Hepatocyte (in vitro differentiated cells): ENCODE data around the gene NRL. TPM values are rescaled to one million over a fixed set of nuclear protein-coding genes. Genes with fewer than 3 reads are reported as not detected.

Experiments
- DNase-seq: peaks from one replicate; pipeline ENCODE4 v3.0.0-alpha.2; 2016; ENCODE audit warnings: low spot score
- H2AFZ ChIP-seq: fragments of 200-600 bp; sonication (generic); 2 replicates; pipeline ENCODE4 v1.6.0; 2016; ENCODE audit warnings: antibody characterized with exemption, mild to moderate bottlenecking
- H3K27ac ChIP-seq: fragments of 200-600 bp; sonication (generic); 2 replicates; pipeline ENCODE4 v1.5.1; 2016; ENCODE audit warnings: mild to moderate bottlenecking
- H3K27me3 ChIP-seq: fragments of 200-600 bp; sonication (generic); 2 replicates; pipeline ENCODE4 v1.6.1; 2016
- H3K36me3 ChIP-seq: fragments of 200-600 bp; sonication (generic); replicated peaks from 2 replicates; pipeline ENCODE4 v1.5.1; 2016; ENCODE audit warnings: low read depth; ENCODE audit not compliant: insufficient read depth
- H3K4me1 ChIP-seq: fragments of 200-600 bp; sonication (generic); 2 replicates; pipeline ENCODE4 v1.5.1; 2016; ENCODE audit warnings: mild to moderate bottlenecking, moderate library complexity; ENCODE audit not compliant: insufficient read depth
- H3K4me2 ChIP-seq: fragments of 200-600 bp; sonication (generic); 2 replicates; pipeline ENCODE4 v1.6.0; 2016
- H3K4me3 ChIP-seq: fragments of 200-600 bp; sonication (generic); 2 replicates; pipeline ENCODE4 v1.5.1; 2016; ENCODE audit warnings: mild to moderate bottlenecking
- H3K79me2 ChIP-seq: fragments of 200-600 bp; sonication (generic); 2 replicates; pipeline ENCODE4 v1.6.0; 2017; ENCODE audit warnings: mild to moderate bottlenecking
- H3K9me2 ChIP-seq: fragments of 200-600 bp; sonication (generic); replicated peaks from 2 replicates; pipeline ENCODE4 v1.6.0; 2017; ENCODE audit warnings: mild to moderate bottlenecking; ENCODE audit not compliant: insufficient read depth
- H3K9me3 ChIP-seq: fragments of 200-600 bp; sonication (generic); 2 replicates; pipeline ENCODE4 v1.5.1; 2016; ENCODE audit warnings: low read depth, mild to moderate bottlenecking
- H4K20me1 ChIP-seq: fragments of 200-600 bp; sonication (generic); 2 replicates; pipeline ENCODE4 v1.6.0; 2016; ENCODE audit warnings: mild to moderate bottlenecking; ENCODE audit not compliant: insufficient read depth, poor library complexity, severe bottlenecking
- CTCF ChIP-seq: fragments of 200-600 bp; sonication (generic); IDR thresholded peaks from 2 replicates; pipeline ENCODE4 v1.5.1; 2016; ENCODE audit warnings: antibody characterized with exemption, mild to moderate bottlenecking; ENCODE audit not compliant: poor library complexity
- EZH2 ChIP-seq: fragments of 200-600 bp; sonication (generic); IDR thresholded peaks from 2 replicates; pipeline ENCODE4 v1.6.1; 2016; ENCODE audit warnings: antibody characterized with exemption, mild to moderate bottlenecking, borderline replicate concordance
- EZH2phosphoT487 ChIP-seq: fragments of 200-600 bp; sonication (generic); IDR thresholded peaks from one replicate; pipeline ENCODE4 v1.6.1; 2018; ENCODE audit warnings: antibody characterized with exemption, mild to moderate bottlenecking, low read depth, moderate library complexity; ENCODE audit not compliant: unreplicated experiment, severe bottlenecking
- WGBS: methylation state at CpG from one replicate; pipeline ENCODE4 v1.1.6; 2016; ENCODE audit warnings: low lambda C conversion rate; ENCODE audit errors: missing lambda C conversion rate; 5-methylcytosine and 5-hydroxymethylcytosine counted together
- polyA plus RNA-seq: library from polyadenylated mRNA; unstranded; fragments of >200 nt; fragmentation: Nextera tagmentation; extraction: Ambion mirVana; gene quantifications from 2 replicates; pipeline ENCODE4 v1.2.1, GENCODE V29; 2016
- total RNA-seq: library from RNA; depleted of rRNA; stranded (reverse); fragments of >200 nt; gene quantifications from 2 replicates; pipeline ENCODE4 v1.2.3, GENCODE V29; 2014

Gene NRL
- total and polyA plus RNA-seq, 2 experiments from 2014 or later = 1.2 to 2.4 TPM

GRCh38 chr14:24060984-24061913 is 53.5 kb downstream of the NRL start:
- no peaks in the 10 kb centered on the region for H3K4me1 ChIP-seq
- H3K36me3 ChIP-seq = no peaks in the 10 kb centered on the region
- H3K27ac ChIP-seq = no peak overlapping the region
- no peaks in the 10 kb centered on the region for H3K9me3 ChIP-seq
- no peak for DNase-seq
- no peak overlapping the region for H3K4me3 ChIP-seq
- H2AFZ ChIP-seq = no peak overlapping the region
- no peaks in the 10 kb centered on the region for H3K9me2 ChIP-seq
- no peak for TF ChIP-seq EZH2phosphoT487
- TF ChIP-seq EZH2 = no peak
- no peak for TF ChIP-seq CTCF
- H4K20me1 ChIP-seq = no peaks in the 10 kb centered on the region
- whole genome bisulfite sequencing = 96% methylated on average over 7 of the region's 7 CpGs
- no peak overlapping the region for H3K4me2 ChIP-seq
- H3K27me3 ChIP-seq = no peaks in the 10 kb centered on the region
- no peaks in the 10 kb centered on the region for H3K79me2 ChIP-seq

GRCh38 chr14:24060443-24060842 is 54.3 kb downstream of the NRL start:
- no peaks in the 10 kb centered on the region for H3K36me3 ChIP-seq
- no peak for DNase-seq
- TF ChIP-seq EZH2 (no peak), EZH2phosphoT487 (no peak), CTCF (no peak)
- no peaks in the 10 kb centered on the region for H3K27me3 ChIP-seq
- no peak overlapping the region for H3K27ac ChIP-seq
- no peak overlapping the region for H2AFZ ChIP-seq
- H3K4me3 ChIP-seq = no peak overlapping the region
- H3K4me1 ChIP-seq = no peaks in the 10 kb centered on the region
- H3K79me2 ChIP-seq = no peaks in the 10 kb centered on the region
- no peaks in the 10 kb centered on the region for H3K9me3 ChIP-seq
- H4K20me1 ChIP-seq = no peaks in the 10 kb centered on the region
- 91% methylated on average over 10 of the region's 10 CpGs for WGBS
- no peaks in the 10 kb centered on the region for H3K9me2 ChIP-seq
- no peak overlapping the region for H3K4me2 ChIP-seq

- no peak overlapping the region for H3K27ac ChIP-seq
- H3K4me3 ChIP-seq = no peak overlapping the region
- H2AFZ ChIP-seq = no peak overlapping the region
- no peak overlapping the region for H3K4me2 ChIP-seq
- H3K9me3 ChIP-seq = no peaks in the 10 kb centered on the region
- TF ChIP-seq EZH2 (no peak), EZH2phosphoT487 (no peak), CTCF (no peak)
- H3K36me3 ChIP-seq = no peaks in the 10 kb centered on the region
- no peaks in the 10 kb centered on the region for H3K27me3 ChIP-seq
- H3K4me1 ChIP-seq = no peaks in the 10 kb centered on the region
- no peak for DNase-seq
- no peaks in the 10 kb centered on the region for H3K9me2 ChIP-seq
- H3K79me2 ChIP-seq = no peaks in the 10 kb centered on the region
- 98% methylated on average over 16 of the region's 16 CpGs for WGBS
- no peaks in the 10 kb centered on the region for H4K20me1 ChIP-seq
Observed at GRCh38 chr14:24059841-24060388, 54.8 kb downstream of the NRL start.
